Thoracic aorta (tissue), 2 donors: ENCODE data around the gene PP2D1. TPM values are rescaled to one million over a fixed set of nuclear protein-coding genes. Genes with fewer than 3 reads are reported as not detected.
A peak's percentile ranks its signal among the peaks of the same experiment; 100 is the strongest.

Experiments used
- ATAC-seq: fragments of 150-250 bp; one replicate; pipeline ENCODE4 v1.8.0; 2017; ENCODE audit warnings: low read depth; ENCODE audit not compliant: insufficient number of reproducible peaks, low FRiP score
- DNase-seq: peaks from one replicate; pipeline ENCODE4 v3.0.0-alpha.2; 2020; ENCODE audit warnings: low spot score
- H3K27ac ChIP-seq, 2 donors: fragments of 200-600 bp; sonication (generic); 1 replicate in 1 of 2; 2 replicates in 1 of 2; pipeline ENCODE4 v1.5.1; 2016; ENCODE audit warnings: mild to moderate bottlenecking in 2 of 2, moderate library complexity in 2 of 2
- H3K27me3 ChIP-seq: fragments of 200-600 bp; sonication (generic); replicated peaks from 2 replicates; pipeline ENCODE4 v1.6.0; 2016; ENCODE audit warnings: mild to moderate bottlenecking; ENCODE audit not compliant: insufficient read depth
- H3K36me3 ChIP-seq: fragments of 200-600 bp; sonication (generic); one replicate; pipeline ENCODE4 v1.5.1; 2016
- H3K4me1 ChIP-seq, 2 donors: fragments of 200-600 bp; sonication (generic); 1 replicate in 1 of 2; 2 replicates in 1 of 2; pipeline versions ENCODE4 v1.5.1 to v1.6.0; 2016; ENCODE audit warnings: low read depth in 2 of 2, mild to moderate bottlenecking in 1 of 2; ENCODE audit not compliant: control insufficient read depth in 1 of 2
- H3K4me3 ChIP-seq: fragments of 200-600 bp; sonication (generic); 2 replicates; pipeline ENCODE4 v1.5.1; 2016; ENCODE audit warnings: mild to moderate bottlenecking
- H3K9me3 ChIP-seq: fragments of 200-600 bp; sonication (generic); 2 replicates; pipeline ENCODE4 v1.5.1; 2016
- CTCF ChIP-seq: fragments of 200-600 bp; sonication (generic); IDR thresholded peaks from one replicate; pipeline ENCODE4 v1.5.1; 2019; ENCODE audit warnings: antibody characterized with exemption
- total RNA-seq, 2 donors: library from RNA; depleted of rRNA; stranded (reverse); fragments of >200 nt; gene quantifications; one replicate each; pipeline versions ENCODE4 v1.1.0 to v1.2.3, GENCODE V29; 2016

Gene PP2D1
- total RNA-seq, 2 donors from 2014 or later, result not detected

DNA sequence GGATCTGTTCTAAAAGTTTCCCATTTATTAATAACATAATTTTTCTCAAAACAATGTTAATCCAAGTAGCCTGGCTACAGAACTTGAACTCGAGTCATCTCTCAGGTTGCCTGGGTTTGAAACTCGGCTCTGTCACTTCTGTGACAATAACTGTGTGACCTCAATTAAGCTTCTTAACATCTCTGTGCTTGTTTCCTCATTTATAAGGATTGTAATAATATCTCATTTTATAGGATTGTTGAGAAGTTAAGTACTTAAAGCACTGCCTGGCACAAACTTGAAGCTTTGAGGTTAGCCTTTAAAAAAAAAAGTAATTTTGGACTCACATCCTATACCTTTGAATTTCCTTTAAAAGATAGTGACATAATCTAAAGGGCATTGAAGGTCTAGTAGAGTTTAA, 61.7 kb downstream of the PP2D1 start:
- no peak for TF ChIP-seq CTCF
- no peak for DNase-seq
- peaks cover 22 to 66% of the 10 kb centered on the region in 2 donors for H3K4me1 ChIP-seq
- no peak overlapping the region for H3K4me3 ChIP-seq
- no peak overlapping the region for H3K27ac ChIP-seq
- no peaks in the 10 kb centered on the region for H3K36me3 ChIP-seq
- ATAC-seq, result no peak
- no peaks in the 10 kb centered on the region for H3K9me3 ChIP-seq
- no peaks in the 10 kb centered on the region for H3K27me3 ChIP-seq

DNA sequence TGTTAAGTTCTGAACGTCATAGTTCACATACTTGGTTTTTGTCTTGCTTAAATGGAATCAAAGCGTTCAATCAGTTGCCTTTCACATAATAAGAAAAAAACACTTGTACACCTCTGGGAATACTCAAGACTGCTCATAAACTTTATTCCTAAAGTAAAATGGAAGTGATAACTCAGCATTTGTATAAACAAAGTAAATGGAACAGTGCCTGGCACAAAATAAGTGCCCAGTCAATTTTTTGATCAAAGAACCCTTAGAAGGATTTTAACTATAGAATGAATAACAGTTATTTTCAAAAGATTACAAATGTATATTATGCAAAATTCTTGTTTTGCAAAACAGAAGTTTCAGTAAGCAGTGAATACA, 63.9 kb downstream of the PP2D1 start:
- Histone ChIP-seq H3K9me3 (no peaks in the 10 kb centered on the region), H3K4me3 (peak overlapping the region; percentile 84), H3K4me1 (peaks cover 22 to 54% of the 10 kb centered on the region in 2 donors), H3K27ac (peak overlapping the region; percentile 96), H3K27me3 (no peaks in the 10 kb centered on the region), H3K36me3 (no peaks in the 10 kb centered on the region)
- DNase-seq (no peak), ATAC-seq (no peak)
- no peak for TF ChIP-seq CTCF

GRCh38 chr3:19947549-19948225, 64.4 kb downstream of the PP2D1 start:
- ATAC-seq (peak; percentile 47), DNase-seq (peak; percentile 28)

DNA sequence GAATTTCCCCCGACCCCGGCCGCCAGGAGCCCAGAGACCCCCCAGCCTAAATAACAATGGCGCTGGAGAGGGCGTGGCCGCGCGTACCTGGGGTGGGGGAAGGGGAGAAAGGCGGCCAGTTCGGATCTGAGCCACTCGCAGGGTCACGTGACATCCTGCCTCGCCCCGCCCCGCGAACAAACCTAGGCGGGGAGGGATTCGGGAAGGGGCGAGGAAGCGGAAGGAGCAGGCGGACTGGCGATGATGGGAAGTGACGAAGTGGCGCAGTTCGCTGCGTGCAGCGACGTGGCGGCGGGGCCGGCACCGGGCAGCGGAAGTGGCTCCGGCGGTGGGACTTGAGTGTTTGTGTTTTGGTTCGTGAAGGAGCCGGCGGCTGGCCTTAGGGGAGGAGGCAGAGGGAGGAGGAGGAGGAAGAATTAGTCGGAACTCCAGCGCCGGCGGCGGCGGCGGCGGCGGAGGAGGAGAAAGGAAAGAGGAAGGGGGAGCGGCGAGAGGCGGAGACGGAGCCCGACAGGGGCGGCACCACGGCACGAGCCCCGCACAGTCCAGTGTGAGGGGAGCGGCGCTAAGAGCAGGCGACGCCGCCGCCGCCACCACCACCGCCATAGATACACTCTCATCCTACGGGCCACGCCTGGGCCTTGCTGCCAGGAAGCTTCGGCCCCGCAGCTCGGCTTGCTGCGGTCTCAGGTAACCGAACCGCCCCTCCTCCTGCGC, 65.1 kb downstream of the PP2D1 start, which contains the start of gene RAB5A:
RAB5A (plus strand) TSS at position 266 of the 717 bp plus-strand sequence. CDS start 3,802 bp downstream, outside the sequence.
- H3K4me1 ChIP-seq, result peaks cover 14 to 41% of the 10 kb centered on the region in 2 donors
- peak within 1 kb of the TSS; percentile 84 for H3K4me3 ChIP-seq
- peak; percentile 98 for ATAC-seq
- no peaks in the 10 kb centered on the region for H3K36me3 ChIP-seq
- no peaks in the 10 kb centered on the region for H3K9me3 ChIP-seq
- H3K27ac ChIP-seq, result peak within 1 kb of the TSS; percentile 96
- no peak for TF ChIP-seq CTCF
- H3K27me3 ChIP-seq, result no peaks in the 10 kb centered on the region
- peak; percentile 93 for DNase-seq

More at GRCh38 chr3:19947549-19948225, 64.4 kb downstream of the PP2D1 start:
- H3K4me1 ChIP-seq, result peaks cover 20 to 48% of the 10 kb centered on the region in 2 donors
- H3K9me3 ChIP-seq, result no peaks in the 10 kb centered on the region
- no peaks in the 10 kb centered on the region for H3K36me3 ChIP-seq
- H3K4me3 ChIP-seq, result peak overlapping the region; percentile 84
- no peaks in the 10 kb centered on the region for H3K27me3 ChIP-seq
- peak overlapping the region; percentile 96 for H3K27ac ChIP-seq
- TF ChIP-seq CTCF, result no peak

DNA sequence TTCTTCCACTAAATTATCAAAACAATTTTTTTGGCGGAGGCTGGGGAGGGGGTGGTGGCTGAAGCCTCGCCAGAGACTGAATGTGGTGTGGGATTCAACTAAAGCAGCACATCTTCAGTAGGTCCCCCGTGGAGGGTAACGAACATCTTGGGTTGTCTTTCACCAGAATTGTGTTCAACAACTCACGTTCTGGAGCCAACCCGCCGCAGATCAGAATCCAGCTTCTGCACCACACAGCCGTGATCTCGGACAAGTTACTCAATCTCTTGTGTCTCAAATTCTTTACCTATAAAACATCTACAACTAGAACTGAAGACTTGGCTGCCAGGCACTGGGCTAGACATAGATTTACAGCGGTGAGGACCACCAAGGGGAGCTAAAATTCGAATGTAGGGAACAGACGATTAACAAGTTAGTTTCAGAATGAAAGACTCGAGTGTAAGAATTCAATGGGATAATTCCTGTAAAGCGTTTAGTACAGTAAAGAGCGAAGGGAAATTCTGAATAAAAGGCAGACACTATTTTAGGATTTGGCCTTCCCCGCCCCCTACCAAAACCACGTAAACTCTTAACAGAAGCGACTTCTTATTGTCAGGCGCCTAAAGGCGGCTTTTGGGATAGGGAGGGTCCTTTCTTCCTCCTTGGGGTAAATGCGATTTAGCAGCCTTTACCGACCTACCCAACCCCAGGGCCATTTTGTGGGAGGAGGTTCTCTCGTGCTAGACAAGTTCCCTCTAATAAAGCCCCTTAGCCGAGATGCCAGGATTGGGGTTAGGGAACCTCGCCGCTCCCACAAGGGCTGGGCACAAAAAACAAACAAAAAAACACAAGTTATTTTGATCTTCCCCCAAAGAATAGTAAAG, 65.9 kb downstream of the PP2D1 start:
- Histone ChIP-seq H3K36me3 (no peaks in the 10 kb centered on the region), H3K27me3 (no peaks in the 10 kb centered on the region), H3K9me3 (no peaks in the 10 kb centered on the region), H3K27ac (peak overlapping the region; percentile 96), H3K4me1 (peaks cover 14 to 37% of the 10 kb centered on the region in 2 donors), H3K4me3 (peak overlapping the region; percentile 84)
- no peak for ATAC-seq
- DNase-seq, result peak; percentile 2
- TF ChIP-seq CTCF, result no peak
